ENCODE data around the gene VGLL4. TPM values are rescaled to one million over a fixed set of nuclear protein-coding genes. Genes with fewer than 3 reads are reported as not detected.

Gene VGLL4
- total RNA-seq, 1 experiment from 2014 or later, result 46.1 TPM

- DNase-seq, result peak in 1 of 2 experiments; percentile 32
- intact Hi-C loops (cut with micrococcal nuclease; ENCODE audit: unreplicated experiment), result loop anchor here (1.0 to 2.0 kb wide), 3 partner anchors 24 to 76 kb away; no protein-coding TSS in a partner anchor
- no peaks in the 10 kb centered on the region for H3K9me3 Mint-ChIP-seq (ENCODE audit: unreplicated experiment)
- POLR2A ChIA-PET, result interaction anchor here (0.6 to 1.0 kb wide), 2 partner anchors 53 to 263 kb away, joined by 5 read pairs; no protein-coding TSS in a partner anchor
- H3K27ac Mint-ChIP-seq (ENCODE audit: unreplicated experiment), result peak overlapping the region; percentile 69
- H3K4me1 ChIP-seq, result 0 out of 2 replicates have a peak, but pooled peaks cover 4% of the 10 kb centered on the region
- H3K4me3 ChIP-seq (ENCODE audit: low read depth, low read length), result peak overlapping the region; percentile 77
- peaks cover 25% of the 10 kb centered on the region for H3K36me3 Mint-ChIP-seq (ENCODE audit: insufficient read depth, unreplicated experiment)
- no peaks in the 10 kb centered on the region for H3K9me3 ChIP-seq
- H3K36me3 ChIP-seq (ENCODE audit: control insufficient read depth, insufficient read depth, low read length), result no peaks in the 10 kb centered on the region; the same call in 1 of the 2 replicates
- no peak for TF ChIP-seq CTCF (IDR thresholded peaks at IDR 0.05; ENCODE audit: insufficient read depth in 1 of 2, low read depth in 1 of 2, low read length in 1 of 2, severe bottlenecking in 1 of 2, unreplicated experiment in 1 of 2)
- H3K27me3 Mint-ChIP-seq (ENCODE audit: insufficient read depth, unreplicated experiment), result no peaks in the 10 kb centered on the region
- CTCF ChIA-PET, result interaction anchor here (0.6 to 1.6 kb wide), 3 partner anchors 76 to 263 kb away, joined by 3 to 12 read pairs (median 5); no protein-coding TSS in a partner anchor
- H3K27me3 ChIP-seq (replicated peaks; ENCODE audit: control insufficient read depth, insufficient read depth, low read length), result no peaks in the 10 kb centered on the region
- TSS peak; percentile 43 for BruUV-seq (replicated peaks)
- peak overlapping the region; percentile 72 for H3K4me3 Mint-ChIP-seq (ENCODE audit: unreplicated experiment)
- peaks cover 8% of the 10 kb centered on the region for H3K4me1 Mint-ChIP-seq (ENCODE audit: low read depth, unreplicated experiment)
Measured at GRCh38 chr3:11643201-11643603, 513 bp downstream of the VGLL4 start.

- H3K9me3 Mint-ChIP-seq (ENCODE audit: unreplicated experiment), result no peaks in the 10 kb centered on the region
- peaks cover 27% of the 10 kb centered on the region for H3K36me3 Mint-ChIP-seq (ENCODE audit: insufficient read depth, unreplicated experiment)
- H3K4me3 Mint-ChIP-seq (ENCODE audit: unreplicated experiment), result peak overlapping the region; percentile 72
- no peaks in the 10 kb centered on the region for H3K27me3 ChIP-seq (replicated peaks; ENCODE audit: control insufficient read depth, insufficient read depth, low read length)
- intact Hi-C loops (cut with micrococcal nuclease; ENCODE audit: unreplicated experiment), result loop anchor here (1.0 to 2.0 kb wide), 3 partner anchors 24 to 76 kb away; no protein-coding TSS in a partner anchor
- H3K4me1 Mint-ChIP-seq (ENCODE audit: low read depth, unreplicated experiment), result peaks cover 8% of the 10 kb centered on the region
- no TSS peak for BruUV-seq (replicated peaks)
- ChIA-PET CTCF (interaction anchor here (1.6 kb wide), 1 partner anchor 263 kb away, joined by 12 read pairs; no protein-coding TSS in a partner anchor), POLR2A (no interaction called here)
- no peak for TF ChIP-seq CTCF (IDR thresholded peaks at IDR 0.05; ENCODE audit: insufficient read depth in 1 of 2, low read depth in 1 of 2, low read length in 1 of 2, severe bottlenecking in 1 of 2, unreplicated experiment in 1 of 2)
- H3K36me3 ChIP-seq (ENCODE audit: control insufficient read depth, insufficient read depth, low read length), result no peaks in the 10 kb centered on the region; the same call in 1 of the 2 replicates
- H3K4me1 ChIP-seq, result 0 out of 2 replicates have a peak, but pooled peaks cover 4% of the 10 kb centered on the region
- peak overlapping the region; percentile 69 for H3K27ac Mint-ChIP-seq (ENCODE audit: unreplicated experiment)
- H3K9me3 ChIP-seq, result no peaks in the 10 kb centered on the region
- peak in 1 of 2 experiments; percentile 39 for DNase-seq
- H3K27me3 Mint-ChIP-seq (ENCODE audit: insufficient read depth, unreplicated experiment), result no peaks in the 10 kb centered on the region
- peak overlapping the region; percentile 77 for H3K4me3 ChIP-seq (ENCODE audit: low read depth, low read length)
Measured at GRCh38 chr3:11642431-11643191, 1.1 kb downstream of the VGLL4 start.

- no peak for TF ChIP-seq CTCF (IDR thresholded peaks at IDR 0.05; ENCODE audit: insufficient read depth in 1 of 2, low read depth in 1 of 2, low read length in 1 of 2, severe bottlenecking in 1 of 2, unreplicated experiment in 1 of 2)
- no peaks in the 10 kb centered on the region for H3K27me3 Mint-ChIP-seq (ENCODE audit: insufficient read depth, unreplicated experiment)
- Histone ChIP-seq H3K4me1 (0 out of 2 replicates have a peak, but pooled peaks cover 4% of the 10 kb centered on the region), H3K27me3 (replicated peaks; ENCODE audit: control insufficient read depth, insufficient read depth, low read length) (no peaks in the 10 kb centered on the region), H3K36me3 (ENCODE audit: control insufficient read depth, insufficient read depth, low read length) (no peaks in the 10 kb centered on the region; the same call in 1 of the 2 replicates), H3K9me3 (no peaks in the 10 kb centered on the region), H3K4me3 (ENCODE audit: low read depth, low read length) (peak overlapping the region; percentile 77)
- H3K4me1 Mint-ChIP-seq (ENCODE audit: low read depth, unreplicated experiment), result peaks cover 8% of the 10 kb centered on the region
- H3K36me3 Mint-ChIP-seq (ENCODE audit: insufficient read depth, unreplicated experiment), result peaks cover 27% of the 10 kb centered on the region
- intact Hi-C loops (cut with micrococcal nuclease; ENCODE audit: unreplicated experiment), result loop anchor here (2.0 kb wide), 2 partner anchors 23 to 77 kb away; no protein-coding TSS in a partner anchor
- no peaks in the 10 kb centered on the region for H3K9me3 Mint-ChIP-seq (ENCODE audit: unreplicated experiment)
- peak overlapping the region; percentile 72 for H3K4me3 Mint-ChIP-seq (ENCODE audit: unreplicated experiment)
- POLR2A ChIA-PET, result no interaction called here
- no TSS peak for BruUV-seq (replicated peaks)
- no peak for DNase-seq
- H3K27ac Mint-ChIP-seq (ENCODE audit: unreplicated experiment), result peak overlapping the region; percentile 69
- CTCF ChIA-PET, result no interaction called here
Measured at GRCh38 chr3:11641683-11642430, 1.9 kb downstream of the VGLL4 start.

Measured in Caco-2 (cell line).